HEK293T (cell line): ENCODE data around the gene TMEM178B.
"Not testable (repeated sequence)": the region's sequence is repeated elsewhere in the genome, so short reads cannot be mapped to it uniquely, and the experiment has no call there.

Experiments used
- CTCF ChIA-PET: fragments of 350-600 bp; formaldehyde crosslinking; extraction: SDS; loops from one replicate; lab custom pipeline; 2021; ENCODE audit warnings: antibody characterized with exemption, inconsistent platforms; lab: Yijun Ruan, JAX
- POLR2A ChIA-PET: fragments of 350-600 bp; formaldehyde crosslinking; extraction: SDS; loops from one replicate; lab custom pipeline; 2020; ENCODE audit warnings: antibody characterized with exemption, inconsistent platforms; lab: Yijun Ruan, JAX
- DNase-seq: peaks from one replicate; pipeline ENCODE4 v3.0.0; 2012; ENCODE audit warnings: mixed read lengths; ENCODE audit errors: extremely low spot score
- ARNT ChIP-seq: fragments of 450-650 bp; IDR thresholded peaks from 2 replicates; pipeline ENCODE4 v1.6.1; 2017; ENCODE audit warnings: mild to moderate bottlenecking
- BHLHE40 ChIP-seq: fragments of 450-650 bp; IDR thresholded peaks from 2 replicates; pipeline ENCODE4 v1.6.1; 2016; ENCODE audit warnings: mild to moderate bottlenecking, moderate library complexity, borderline replicate concordance
- CTBP1 ChIP-seq: fragments of 450-650 bp; IDR thresholded peaks from 2 replicates; pipeline ENCODE4 v1.6.1; 2016; ENCODE audit warnings: borderline replicate concordance
- ELF4 ChIP-seq: fragments of 450-650 bp; IDR thresholded peaks from 2 replicates; pipeline ENCODE4 v1.6.1; 2017; ENCODE audit warnings: antibody characterized with exemption
- FOXA1 ChIP-seq: fragments of 450-650 bp; IDR thresholded peaks from 2 replicates; pipeline ENCODE4 v1.6.1; 2016; ENCODE audit warnings: mild to moderate bottlenecking
- FOXK2 ChIP-seq: fragments of 450-650 bp; IDR thresholded peaks from 2 replicates; pipeline ENCODE4 v1.6.1; 2016; ENCODE audit warnings: mild to moderate bottlenecking
- FOXM1 ChIP-seq: fragments of 450-650 bp; IDR thresholded peaks from 2 replicates; pipeline ENCODE4 v1.6.1; 2017; ENCODE audit warnings: mild to moderate bottlenecking, borderline replicate concordance
- HDGF ChIP-seq: fragments of 450-650 bp; IDR thresholded peaks from 2 replicates; pipeline ENCODE4 v1.6.1; 2017; ENCODE audit warnings: antibody characterized with exemption, borderline replicate concordance
- L3MBTL2 ChIP-seq: fragments of 450-650 bp; conservative IDR thresholded peaks from 2 replicates; pipeline ENCODE4 v1.6.1; 2016; ENCODE audit warnings: mild to moderate bottlenecking
- LEF1 ChIP-seq: fragments of 450-650 bp; IDR thresholded peaks from 2 replicates; pipeline ENCODE4 v1.6.1; 2017; ENCODE audit warnings: mild to moderate bottlenecking, borderline replicate concordance
- NFRKB ChIP-seq: fragments of 450-650 bp; IDR thresholded peaks from 2 replicates; pipeline ENCODE4 v1.6.1; 2016; ENCODE audit warnings: mild to moderate bottlenecking, moderate library complexity
- PKNOX1 ChIP-seq: fragments of 450-650 bp; IDR thresholded peaks from 2 replicates; pipeline ENCODE4 v1.6.1; 2016
- SP1 ChIP-seq: fragments of 450-650 bp; IDR thresholded peaks from 2 replicates; pipeline ENCODE4 v1.6.1; 2017
- SUZ12 ChIP-seq: fragments of 450-650 bp; IDR thresholded peaks from 2 replicates; pipeline ENCODE4 v1.6.1; 2016; ENCODE audit warnings: mild to moderate bottlenecking
- TARDBP ChIP-seq: fragments of 450-650 bp; IDR thresholded peaks from 2 replicates; pipeline ENCODE4 v1.6.1; 2016
- ZNF384 ChIP-seq: fragments of 450-650 bp; IDR thresholded peaks from 2 replicates; pipeline ENCODE4 v1.6.1; 2016

The TMEM178B gene

DNA sequence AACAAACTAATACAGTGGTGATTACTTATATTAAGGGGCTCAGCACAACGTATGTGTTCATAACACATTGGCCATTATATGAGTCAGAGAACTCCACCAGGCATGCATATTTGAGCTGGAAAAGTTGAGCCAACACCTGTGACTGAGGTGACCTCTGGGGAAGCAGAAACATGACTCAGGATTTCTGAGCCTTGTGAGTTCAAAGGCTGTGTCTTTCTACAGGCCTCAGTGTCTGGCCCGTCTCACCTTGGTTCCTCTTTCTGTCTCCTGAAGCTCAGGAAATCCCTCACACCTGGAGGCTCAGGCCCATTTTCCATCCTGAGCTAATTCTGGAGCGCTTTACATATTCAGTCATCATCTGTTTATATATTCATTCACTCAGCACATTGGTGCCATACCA is 246.4 kb downstream of the TMEM178B start:
- TF ChIP-seq ZNF384 = no peak
- no peak for TF ChIP-seq PKNOX1
- no peak for DNase-seq
- CTCF ChIA-PET = no interaction called here
- POLR2A ChIA-PET = no interaction called here

DNA sequence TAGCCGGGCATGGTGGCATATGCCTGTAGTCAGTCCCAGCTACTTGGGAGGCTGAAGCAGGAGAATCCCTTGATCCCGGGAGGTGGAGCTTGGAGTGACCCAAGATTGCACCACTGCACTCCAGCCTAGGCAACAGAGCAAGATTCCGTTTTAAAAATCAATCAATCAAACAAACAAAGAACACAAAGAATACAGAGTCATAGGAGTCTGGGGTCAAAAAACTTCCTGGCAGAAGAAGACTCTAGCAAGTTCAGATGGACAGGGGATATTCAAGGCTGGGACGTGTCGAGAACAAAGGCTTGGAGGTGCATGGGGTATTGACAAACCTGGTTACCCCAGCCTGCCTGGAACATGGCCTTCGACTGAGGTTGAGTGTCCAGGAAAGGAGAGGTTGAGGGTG is 248.5 kb downstream of the TMEM178B start:
- TF ChIP-seq HDGF (no peak), FOXM1 (no peak), ELF4 (no peak), BHLHE40 (no peak), FOXK2 (no peak), L3MBTL2 (no peak), ARNT (no peak), NFRKB (no peak), CTBP1 (no peak), FOXA1 (no peak), PKNOX1 (no peak), TARDBP (no peak), LEF1 (no peak), ZNF384 (no peak), SUZ12 (no peak), SP1 (no peak)
- ChIA-PET POLR2A (interaction anchor here (0.7 kb wide), 1 partner anchor 21 kb away, joined by 3 read pairs; no protein-coding TSS in a partner anchor), CTCF (interaction anchor here (0.6 kb wide), 1 partner anchor 21 kb away, joined by 3 read pairs; no protein-coding TSS in a partner anchor)
- DNase-seq = no peak

DNA sequence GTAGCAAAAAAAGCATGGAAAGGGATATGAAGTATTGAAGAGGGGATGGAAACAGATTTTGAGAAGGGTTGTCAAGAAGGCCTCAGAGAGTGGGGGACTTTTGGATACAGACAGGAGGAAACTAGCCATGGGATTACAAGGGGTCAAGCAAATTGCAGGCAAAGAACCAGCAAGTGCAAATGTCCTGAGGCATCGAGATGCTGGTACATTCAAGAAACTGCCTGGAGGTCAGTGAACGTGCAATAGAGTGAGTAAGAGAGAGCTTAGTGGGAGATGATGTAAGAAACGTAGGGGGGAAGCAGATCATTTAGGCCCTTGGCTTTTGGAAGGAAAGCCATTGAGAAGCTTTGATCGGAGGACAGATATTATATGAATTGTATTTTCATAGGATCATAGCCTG is 250.0 kb downstream of the TMEM178B start:
- ChIA-PET POLR2A (no interaction called here), CTCF (no interaction called here)
- no peak for DNase-seq
- TF ChIP-seq HDGF = no peak
- TF ChIP-seq CTBP1 = no peak
- TF ChIP-seq L3MBTL2 = no peak
- no peak for TF ChIP-seq FOXA1
- no peak for TF ChIP-seq SUZ12
- TF ChIP-seq TARDBP = no peak
- TF ChIP-seq ELF4 = no peak
- no peak for TF ChIP-seq ZNF384

DNA sequence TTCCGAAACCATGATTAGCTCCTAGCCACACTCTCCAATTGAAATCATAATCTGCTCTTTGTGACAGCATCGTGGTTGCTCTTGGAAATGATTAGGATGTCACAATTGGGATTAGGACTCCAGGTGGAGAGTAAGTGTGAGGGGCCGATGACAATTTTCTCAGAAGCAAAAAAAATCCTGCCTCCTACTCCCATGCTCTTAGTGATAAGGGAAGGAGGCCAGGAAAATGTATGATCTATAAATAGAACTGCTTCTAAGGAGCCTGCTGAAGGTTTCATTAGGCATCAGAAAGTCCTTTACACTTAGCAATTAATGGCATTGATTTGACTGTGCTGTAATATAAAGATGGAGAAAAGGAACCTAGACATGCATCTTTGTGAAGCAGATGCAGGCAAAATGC is 251.0 kb downstream of the TMEM178B start:
- no peak for DNase-seq
- ChIA-PET POLR2A (no interaction called here), CTCF (no interaction called here)
- TF ChIP-seq FOXM1 (no peak), ARNT (no peak), TARDBP (no peak)

GRCh38 chr7:141325275-141325674 is 251.4 kb downstream of the TMEM178B start:
- no peak for TF ChIP-seq LEF1
- DNase-seq = no peak
- ChIA-PET POLR2A (no interaction called here), CTCF (interaction anchor here (1.0 kb wide), 1 partner anchor 208 kb away, joined by 3 read pairs; no protein-coding TSS in a partner anchor)

GRCh38 chr7:141328290-141328689 is 254.4 kb downstream of the TMEM178B start:
- no peak for DNase-seq
- CTCF ChIA-PET = no interaction called here
- POLR2A ChIA-PET = no interaction called here
- TF ChIP-seq CTBP1 (no peak), ARNT (no peak), FOXK2 (no peak), SUZ12 (no peak), PKNOX1 (no peak), TARDBP (no peak), FOXA1 (no peak), SP1 (no peak), L3MBTL2 (no peak), FOXM1 (no peak), ZNF384 (no peak), BHLHE40 (no peak), HDGF (no peak), LEF1 (no peak), ELF4 (no peak)

GRCh38 chr7:141330285-141330684 is 256.4 kb downstream of the TMEM178B start:
- DNase-seq, CTCF ChIA-PET, POLR2A ChIA-PET: not testable (repeated sequence)

GRCh38 chr7:141333459-141333858 is 259.6 kb downstream of the TMEM178B start:
- TF ChIP-seq LEF1 = no peak
- TF ChIP-seq FOXK2 = no peak
- TF ChIP-seq ZNF384 = no peak
- no peak for TF ChIP-seq SUZ12
- TF ChIP-seq PKNOX1 = no peak
- ChIA-PET CTCF (no interaction called here), POLR2A (no interaction called here)
- peak; percentile 41 for DNase-seq
